WTC11 (cell line): ENCODE data around the gene STK39.

Experiments used
- FOXP4 ChIP-seq: sonication (generic); formaldehyde crosslinking; IDR thresholded peaks from 2 replicates; pipeline ENCODE4 v1.8.0; 2022; ENCODE audit warnings: mild to moderate bottlenecking, missing genetic modification reagents
- HMGA2 ChIP-seq: fragments of 250-450 bp; sonication (Bioruptor Pico); IDR thresholded peaks from 2 replicates; pipeline ENCODE4 v1.4.0; 2021; ENCODE audit warnings: mild to moderate bottlenecking, moderate library complexity
- JUN ChIP-seq: sonication (generic); formaldehyde crosslinking; IDR thresholded peaks from 2 replicates; pipeline ENCODE4 v1.8.0; 2023; ENCODE audit warnings: mild to moderate bottlenecking, missing genetic modification reagents
- ZBTB21 ChIP-seq: sonication (generic); formaldehyde crosslinking; IDR thresholded peaks from 2 replicates; pipeline ENCODE4 v1.8.1; 2023; ENCODE audit warnings: mild to moderate bottlenecking, missing genetic modification reagents, borderline replicate concordance
- ZBTB43 ChIP-seq: sonication (generic); formaldehyde crosslinking; IDR thresholded peaks from 2 replicates; pipeline ENCODE4 v1.8.1; 2023; ENCODE audit warnings: mild to moderate bottlenecking, missing genetic modification reagents
- ZNF263 ChIP-seq: sonication (generic); formaldehyde crosslinking; IDR thresholded peaks from 2 replicates; pipeline ENCODE4 v1.8.1; 2022; ENCODE audit warnings: low read depth, mild to moderate bottlenecking, moderate library complexity, missing genetic modification reagents
- TF ChIP-seq, protein P1 (sequence below): fragments of 200-600 bp; IDR thresholded peaks from 2 replicates; pipeline ENCODE4 v1.8.0; 2022; ENCODE audit warnings: antibody characterized with exemption
- TF ChIP-seq, protein P2 (sequence below): sonication (generic); formaldehyde crosslinking; IDR thresholded peaks from 2 replicates; pipeline ENCODE4 v1.8.0; 2023; ENCODE audit warnings: missing genetic modification reagents
- TF ChIP-seq, protein P3 (sequence below): sonication (generic); formaldehyde crosslinking; IDR thresholded peaks from 2 replicates; pipeline ENCODE4 v1.8.1; 2022; ENCODE audit warnings: low read depth, mild to moderate bottlenecking, moderate library complexity, missing genetic modification reagents, borderline replicate concordance

GRCh38 chr2:168278424-168278888, 31.1 kb upstream of the STK39 start:
- TF ChIP-seq FOXP4 (CRISPR knock-in tag) (no peak), ZBTB21 (CRISPR knock-in tag) (no peak), ZNF263 (CRISPR knock-in tag) (no peak), ZBTB43 (CRISPR knock-in tag) (no peak), HMGA2 (no peak), JUN (CRISPR knock-in tag) (no peak)
- TF ChIP-seq, protein P1, sequence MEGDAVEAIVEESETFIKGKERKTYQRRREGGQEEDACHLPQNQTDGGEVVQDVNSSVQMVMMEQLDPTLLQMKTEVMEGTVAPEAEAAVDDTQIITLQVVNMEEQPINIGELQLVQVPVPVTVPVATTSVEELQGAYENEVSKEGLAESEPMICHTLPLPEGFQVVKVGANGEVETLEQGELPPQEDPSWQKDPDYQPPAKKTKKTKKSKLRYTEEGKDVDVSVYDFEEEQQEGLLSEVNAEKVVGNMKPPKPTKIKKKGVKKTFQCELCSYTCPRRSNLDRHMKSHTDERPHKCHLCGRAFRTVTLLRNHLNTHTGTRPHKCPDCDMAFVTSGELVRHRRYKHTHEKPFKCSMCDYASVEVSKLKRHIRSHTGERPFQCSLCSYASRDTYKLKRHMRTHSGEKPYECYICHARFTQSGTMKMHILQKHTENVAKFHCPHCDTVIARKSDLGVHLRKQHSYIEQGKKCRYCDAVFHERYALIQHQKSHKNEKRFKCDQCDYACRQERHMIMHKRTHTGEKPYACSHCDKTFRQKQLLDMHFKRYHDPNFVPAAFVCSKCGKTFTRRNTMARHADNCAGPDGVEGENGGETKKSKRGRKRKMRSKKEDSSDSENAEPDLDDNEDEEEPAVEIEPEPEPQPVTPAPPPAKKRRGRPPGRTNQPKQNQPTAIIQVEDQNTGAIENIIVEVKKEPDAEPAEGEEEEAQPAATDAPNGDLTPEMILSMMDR: no peak
- TF ChIP-seq, protein P2, sequence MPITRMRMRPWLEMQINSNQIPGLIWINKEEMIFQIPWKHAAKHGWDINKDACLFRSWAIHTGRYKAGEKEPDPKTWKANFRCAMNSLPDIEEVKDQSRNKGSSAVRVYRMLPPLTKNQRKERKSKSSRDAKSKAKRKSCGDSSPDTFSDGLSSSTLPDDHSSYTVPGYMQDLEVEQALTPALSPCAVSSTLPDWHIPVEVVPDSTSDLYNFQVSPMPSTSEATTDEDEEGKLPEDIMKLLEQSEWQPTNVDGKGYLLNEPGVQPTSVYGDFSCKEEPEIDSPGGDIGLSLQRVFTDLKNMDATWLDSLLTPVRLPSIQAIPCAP (CRISPR knock-in tag): no peak
- TF ChIP-seq, protein P3, sequence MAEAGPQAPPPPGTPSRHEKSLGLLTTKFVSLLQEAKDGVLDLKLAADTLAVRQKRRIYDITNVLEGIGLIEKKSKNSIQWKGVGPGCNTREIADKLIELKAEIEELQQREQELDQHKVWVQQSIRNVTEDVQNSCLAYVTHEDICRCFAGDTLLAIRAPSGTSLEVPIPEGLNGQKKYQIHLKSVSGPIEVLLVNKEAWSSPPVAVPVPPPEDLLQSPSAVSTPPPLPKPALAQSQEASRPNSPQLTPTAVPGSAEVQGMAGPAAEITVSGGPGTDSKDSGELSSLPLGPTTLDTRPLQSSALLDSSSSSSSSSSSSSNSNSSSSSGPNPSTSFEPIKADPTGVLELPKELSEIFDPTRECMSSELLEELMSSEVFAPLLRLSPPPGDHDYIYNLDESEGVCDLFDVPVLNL: no peak
